Measurements from ENCODE around the gene SCGB2B2. TPM values are rescaled to one million over a fixed set of nuclear protein-coding genes. Genes with fewer than 3 reads are reported as not detected.
"Not testable (repeated sequence)": the region's sequence is repeated elsewhere in the genome, so short reads cannot be mapped to it uniquely, and the experiment has no call there.

SCGB2B2 gene
- total RNA-seq, 2 experiments from 2014 or later: 0.40 to 0.58 TPM

DNA sequence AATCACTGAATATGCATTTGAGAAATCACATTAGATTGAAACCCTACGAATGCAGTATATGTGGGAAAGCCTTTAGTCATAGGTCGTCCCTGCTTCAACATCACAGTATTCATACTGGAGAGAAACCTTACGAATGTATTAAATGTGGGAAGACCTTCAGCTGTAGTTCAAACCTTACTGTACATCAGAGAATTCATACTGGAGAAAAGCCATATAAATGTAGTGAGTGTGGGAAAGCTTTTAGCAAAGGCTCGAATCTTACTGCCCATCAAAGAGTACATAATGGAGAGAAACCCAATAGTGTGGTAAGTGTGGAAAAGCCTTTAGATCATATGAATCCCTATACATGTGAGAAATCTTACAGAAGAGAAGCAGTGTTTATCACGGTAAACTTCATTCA, 8.3 kb upstream of the SCGB2B2 start:
- CTCF ChIA-PET, H3K27ac Mint-ChIP-seq, H3K4me3 Mint-ChIP-seq, H3K27me3 Mint-ChIP-seq, H3K4me1 Mint-ChIP-seq, DNase-seq, POLR2A ChIA-PET: not testable (repeated sequence)
- H3K9me3 Mint-ChIP-seq: peaks cover 70% of the 10 kb centered on the region
- H3K36me3 Mint-ChIP-seq (ENCODE audit: low read depth): peaks cover 58% of the 10 kb centered on the region

DNA sequence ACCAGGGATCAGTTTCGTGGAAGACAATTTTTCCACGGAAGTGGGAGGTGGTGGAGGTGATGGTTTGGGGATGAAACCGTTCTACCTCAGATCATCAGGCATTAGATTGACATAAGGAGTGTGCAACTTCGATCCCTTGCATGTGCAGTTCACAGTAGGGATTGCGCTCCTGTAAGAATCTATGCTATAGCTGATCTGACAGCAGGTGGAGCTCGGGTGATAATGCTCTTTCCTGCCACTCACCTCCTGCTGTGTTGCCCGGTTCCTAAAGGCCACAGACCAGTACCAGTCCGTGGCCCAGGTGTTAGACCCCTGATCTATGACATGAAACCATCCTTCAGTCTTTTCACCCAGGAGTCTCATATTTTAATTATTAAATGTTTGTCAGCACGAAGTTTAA, 4.5 kb upstream of the SCGB2B2 start:
- peaks cover 79% of the 10 kb centered on the region for H3K36me3 Mint-ChIP-seq (ENCODE audit: low read depth)
- no peaks in the 10 kb centered on the region for H3K27me3 Mint-ChIP-seq
- no peak for DNase-seq
- ChIA-PET POLR2A (no interaction called here), CTCF (no interaction called here)
- peaks cover 24% of the 10 kb centered on the region for H3K4me1 Mint-ChIP-seq
- H3K9me3 Mint-ChIP-seq: peaks cover 58% of the 10 kb centered on the region
- no peak overlapping the region for H3K4me3 Mint-ChIP-seq
- H3K27ac Mint-ChIP-seq: no peak overlapping the region

- DNase-seq: no peak
- Mint-ChIP-seq H3K9me3 (peaks cover 35% of the 10 kb centered on the region), H3K4me1 (peaks cover 30% of the 10 kb centered on the region), H3K27ac (peak overlapping the region; percentile 23), H3K4me3 (peak overlapping the region; percentile 79), H3K36me3 (ENCODE audit: low read depth) (peaks cover 62% of the 10 kb centered on the region), H3K27me3 (no peaks in the 10 kb centered on the region)
- ChIA-PET POLR2A (interaction anchor here (0.8 to 3.4 kb wide), 10 partner anchors 10 to 285 kb away, joined by 3 to 21 read pairs (median 6); partner anchors contain the start of genes PDCD2L, ZNF181 and ZNF792), CTCF (interaction anchor here (1.5 to 2.7 kb wide), 5 partner anchors 16 to 56 kb away, joined by 3 to 16 read pairs (median 7); partner anchors contain the start of gene ZNF181)
Measured at GRCh38 chr19:34678421-34678820, 1.5 kb upstream of the SCGB2B2 start.

GRCh38 chr19:34678085-34678412, 1.1 kb upstream of the SCGB2B2 start:
- H3K4me1 Mint-ChIP-seq: peaks cover 30% of the 10 kb centered on the region
- no peaks in the 10 kb centered on the region for H3K27me3 Mint-ChIP-seq
- CTCF ChIA-PET: interaction anchor here (0.9 to 2.7 kb wide), 8 partner anchors 16 to 408 kb away, joined by 3 to 16 read pairs (median 3); partner anchors contain the start of gene ZNF181
- peak overlapping the region; percentile 79 for H3K4me3 Mint-ChIP-seq
- H3K36me3 Mint-ChIP-seq (ENCODE audit: low read depth): peaks cover 59% of the 10 kb centered on the region
- H3K9me3 Mint-ChIP-seq: peaks cover 34% of the 10 kb centered on the region
- peak overlapping the region; percentile 96 for H3K27ac Mint-ChIP-seq
- DNase-seq: no peak
- POLR2A ChIA-PET: interaction anchor here (0.8 to 3.4 kb wide), 18 partner anchors 10 to 1537 kb away, joined by 3 to 21 read pairs (median 4); partner anchors contain the start of genes COX6B1, LSM14A, PDCD2L and ZNF146

DNA sequence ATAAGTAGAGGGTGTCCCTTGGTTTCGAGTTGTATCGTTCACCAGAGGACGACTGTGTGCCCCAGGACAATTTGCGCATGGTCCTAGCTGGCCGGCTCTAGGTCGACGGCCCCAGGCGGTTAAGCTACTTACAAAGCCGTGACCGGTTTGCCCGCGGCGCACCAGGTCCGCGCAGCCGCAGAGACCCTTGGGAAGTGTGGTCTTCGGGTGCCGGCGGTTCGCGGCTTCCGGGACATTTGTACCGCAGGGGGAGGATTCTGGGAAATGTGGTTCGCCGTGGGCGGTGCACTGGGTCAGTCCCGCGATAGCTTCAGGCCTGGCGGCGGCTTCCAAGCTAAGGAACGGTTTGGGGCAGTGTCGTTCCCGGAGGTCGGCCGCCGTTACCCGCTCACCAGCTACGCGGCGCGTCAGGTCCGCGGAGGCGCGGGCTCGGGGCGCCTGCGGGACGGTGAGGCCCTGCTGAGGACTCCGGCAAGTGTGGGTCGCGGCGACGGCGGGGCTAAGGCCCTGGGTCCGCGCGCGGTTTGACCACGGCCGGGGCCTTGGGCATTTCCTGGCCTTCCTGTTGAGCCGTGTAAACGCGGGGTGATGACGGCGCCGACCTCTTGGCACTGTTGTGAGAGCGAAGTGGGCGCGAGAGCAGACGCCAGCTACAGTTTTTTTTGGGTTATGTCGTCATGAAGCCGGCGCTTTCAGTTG, 576 bp upstream of the SCGB2B2 start, which contains the start of gene ZNF302:
Gene ZNF302 (plus strand): TSS at position 293 of the 699 bp plus-strand sequence. CDS start 1,127 bp downstream, outside the sequence.
- Mint-ChIP-seq H3K36me3 (ENCODE audit: low read depth) (peaks cover 54% of the 10 kb centered on the region), H3K4me1 (peaks cover 30% of the 10 kb centered on the region), H3K27me3 (no peaks in the 10 kb centered on the region), H3K4me3 (peak within 1 kb of the TSS; percentile 79), H3K9me3 (peaks cover 29% of the 10 kb centered on the region), H3K27ac (peak within 1 kb of the TSS; percentile 96)
- CTCF ChIA-PET: interaction anchor here (0.8 to 2.7 kb wide), 9 partner anchors 16 to 407 kb away, joined by 3 to 16 read pairs (median 3); partner anchors contain the start of genes ZNF181 and ZNF30
- POLR2A ChIA-PET: interaction anchor here (0.8 to 3.4 kb wide), 19 partner anchors 10 to 1537 kb away, joined by 3 to 21 read pairs (median 4); partner anchors contain the start of genes COX6B1, LSM14A, PDCD2L and UBA2
- DNase-seq: peak; percentile 95

DNA sequence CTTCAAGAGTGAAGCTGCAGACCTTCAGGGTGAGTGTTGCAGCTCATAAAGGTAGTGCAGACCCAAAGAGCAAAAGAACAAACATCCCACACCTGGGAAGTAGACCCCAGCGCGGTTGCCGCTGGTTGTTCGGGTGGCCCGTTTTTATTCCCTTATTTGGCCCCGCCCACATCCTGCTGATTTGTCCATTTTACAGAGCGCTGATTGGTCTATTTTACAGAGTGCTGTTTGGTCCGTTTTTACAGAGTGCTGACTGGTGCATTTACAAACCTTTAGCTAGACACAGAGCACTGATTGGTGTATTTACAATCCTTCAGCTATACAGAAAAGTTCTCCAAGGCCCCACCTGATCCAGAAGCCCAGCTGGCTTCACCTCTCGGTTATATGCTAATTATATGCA, 1.0 kb downstream of the SCGB2B2 start:
- CTCF ChIA-PET: interaction anchor here (1.6 to 2.7 kb wide), 2 partner anchors 14 to 36 kb away, joined by 3 to 16 read pairs; no protein-coding TSS in a partner anchor
- POLR2A ChIA-PET: interaction anchor here (2.4 to 3.4 kb wide), 2 partner anchors 8 to 57 kb away, joined by 17 to 21 read pairs; partner anchors contain the start of gene ZNF181
- Mint-ChIP-seq H3K4me3 (no peak overlapping the region), H3K4me1 (peaks cover 30% of the 10 kb centered on the region), H3K27me3 (peaks cover 1% of the 10 kb centered on the region), H3K27ac (no peak overlapping the region), H3K36me3 (ENCODE audit: low read depth) (peaks cover 40% of the 10 kb centered on the region), H3K9me3 (peaks cover 27% of the 10 kb centered on the region)
- DNase-seq: no peak

- peaks cover 33% of the 10 kb centered on the region for H3K36me3 Mint-ChIP-seq (ENCODE audit: low read depth)
- H3K4me3 Mint-ChIP-seq: no peak overlapping the region
- CTCF ChIA-PET: interaction anchor here (1.6 kb wide), 1 partner anchor 36 kb away, joined by 3 read pairs; no protein-coding TSS in a partner anchor
- no peak for DNase-seq
- peaks cover 1% of the 10 kb centered on the region for H3K27me3 Mint-ChIP-seq
- H3K9me3 Mint-ChIP-seq: peaks cover 22% of the 10 kb centered on the region
- POLR2A ChIA-PET: no interaction called here
- peaks cover 30% of the 10 kb centered on the region for H3K4me1 Mint-ChIP-seq
- no peak overlapping the region for H3K27ac Mint-ChIP-seq
Measured at GRCh38 chr19:34675250-34675649, 1.7 kb downstream of the SCGB2B2 start.

DNA sequence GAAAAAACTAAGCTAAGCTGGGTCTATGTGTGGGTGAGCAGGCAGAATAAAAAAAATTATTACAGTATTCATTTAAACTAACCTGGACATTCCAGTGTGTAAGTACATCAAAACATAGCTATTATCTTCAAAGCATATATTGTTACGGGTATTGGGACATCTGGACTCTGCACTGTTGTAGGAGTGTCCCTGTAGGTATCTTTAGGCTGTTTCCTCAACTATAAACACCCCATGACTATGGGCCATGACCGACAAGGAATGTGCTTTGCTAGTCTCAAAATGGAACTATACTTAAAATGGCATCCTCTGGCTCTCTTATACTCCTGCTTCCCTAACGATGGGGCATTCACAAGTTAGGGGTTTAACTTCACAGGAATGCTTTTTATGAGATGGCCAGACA, 3.4 kb downstream of the SCGB2B2 start:
- H3K27ac Mint-ChIP-seq: no peak overlapping the region
- peaks cover 17% of the 10 kb centered on the region for H3K36me3 Mint-ChIP-seq (ENCODE audit: low read depth)
- no peak for DNase-seq
- peaks cover 1% of the 10 kb centered on the region for H3K27me3 Mint-ChIP-seq
- peaks cover 8% of the 10 kb centered on the region for H3K9me3 Mint-ChIP-seq
- H3K4me3 Mint-ChIP-seq: no peak overlapping the region
- H3K4me1 Mint-ChIP-seq: peaks cover 17% of the 10 kb centered on the region
- ChIA-PET CTCF (interaction anchor here (0.6 kb wide), 1 partner anchor 1516 kb away, joined by 3 read pairs; no protein-coding TSS in a partner anchor), POLR2A (no interaction called here)

DNA sequence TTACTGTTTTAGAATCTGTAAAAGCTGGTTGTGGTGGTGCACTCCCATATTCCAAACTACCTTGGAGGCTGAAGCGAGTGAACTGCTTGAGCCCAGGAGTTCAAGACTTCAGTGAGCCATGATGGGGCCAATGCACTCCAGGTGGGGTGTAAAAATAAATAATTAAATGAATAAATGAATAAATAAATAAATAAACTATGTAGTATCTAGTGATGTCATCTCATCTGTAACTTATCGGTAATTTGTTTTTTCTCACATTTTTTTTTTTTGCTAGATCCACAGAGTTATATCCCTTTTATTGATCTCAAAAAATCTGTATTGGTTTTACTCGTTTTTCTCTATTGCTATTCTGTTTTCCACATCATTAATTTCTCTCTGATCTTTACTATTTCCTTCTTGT, 5.0 kb downstream of the SCGB2B2 start:
- ChIA-PET POLR2A (no interaction called here), CTCF (no interaction called here)
- peaks cover 1% of the 10 kb centered on the region for H3K27me3 Mint-ChIP-seq
- no peak for DNase-seq
- no peak overlapping the region for H3K4me3 Mint-ChIP-seq
- peaks cover 10% of the 10 kb centered on the region for H3K9me3 Mint-ChIP-seq
- H3K36me3 Mint-ChIP-seq (ENCODE audit: low read depth): peaks cover 6% of the 10 kb centered on the region
- peaks cover 16% of the 10 kb centered on the region for H3K4me1 Mint-ChIP-seq
- H3K27ac Mint-ChIP-seq: no peak overlapping the region

DNA sequence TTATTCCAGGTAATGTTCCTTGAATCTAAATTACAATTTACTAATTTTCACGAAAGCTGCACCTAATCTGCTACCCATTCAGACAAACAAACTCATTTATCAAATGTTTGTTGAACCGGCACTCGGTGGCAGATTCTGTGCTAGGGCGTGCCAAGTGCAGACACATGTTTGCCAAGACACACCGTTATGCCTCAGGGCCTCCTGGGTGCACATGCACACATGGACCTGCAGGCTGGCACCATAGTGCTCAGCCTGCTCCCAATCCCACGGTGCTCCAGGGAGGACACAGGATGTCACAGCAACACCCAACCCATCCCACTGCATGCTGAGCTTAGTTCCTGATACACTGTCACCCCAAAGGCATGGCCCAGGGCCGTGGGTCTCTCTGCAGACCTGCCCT, 7.7 kb downstream of the SCGB2B2 start:
- POLR2A ChIA-PET: no interaction called here
- CTCF ChIA-PET: no interaction called here
- H3K4me1 Mint-ChIP-seq: peaks cover 9% of the 10 kb centered on the region

GRCh38 chr19:34668690-34669089, 8.3 kb downstream of the SCGB2B2 start:
- H3K27me3 Mint-ChIP-seq; H3K4me1 Mint-ChIP-seq; H3K4me3 Mint-ChIP-seq; H3K27ac Mint-ChIP-seq; CTCF ChIA-PET; H3K36me3 Mint-ChIP-seq (ENCODE audit: low read depth); DNase-seq; H3K9me3 Mint-ChIP-seq: not testable (repeated sequence)
- POLR2A ChIA-PET: interaction anchor here (2.0 kb wide), 1 partner anchor 8 kb away, joined by 17 read pairs; the partner anchor contains the start of genes SCGB2B2 and ZNF302

More for the DNA sequence above, 7.7 kb downstream of the SCGB2B2 start:
- peaks cover 8% of the 10 kb centered on the region for H3K9me3 Mint-ChIP-seq
- H3K36me3 Mint-ChIP-seq (ENCODE audit: low read depth): peaks cover under 1% of the 10 kb centered on the region
- no peak overlapping the region for H3K27ac Mint-ChIP-seq
- H3K27me3 Mint-ChIP-seq: peaks cover 1% of the 10 kb centered on the region
- H3K4me3 Mint-ChIP-seq: no peak overlapping the region
- no peak for DNase-seq

GRCh38 chr19:34668077-34668689, 8.8 kb downstream of the SCGB2B2 start:
- H3K27me3 Mint-ChIP-seq; H3K4me3 Mint-ChIP-seq; H3K27ac Mint-ChIP-seq; H3K36me3 Mint-ChIP-seq (ENCODE audit: low read depth); H3K9me3 Mint-ChIP-seq; DNase-seq; CTCF ChIA-PET: not testable (repeated sequence)
- peaks cover 10% of the 10 kb centered on the region for H3K4me1 Mint-ChIP-seq
- POLR2A ChIA-PET: interaction anchor here (2.0 kb wide), 1 partner anchor 9 kb away, joined by 17 read pairs; the partner anchor contains the start of genes SCGB2B2 and ZNF302

All from activated CD4-positive, alpha-beta memory T cell treated with anti-CD3 and anti-CD28 coated beads, Interleukin-2, amount 10 ng/mL, durations not matched to agents 7 days and 5 days (primary cell).